Panc1 (cell line): Measurements from ENCODE around the gene ZMYM2. TPM values are rescaled to one million over a fixed set of nuclear protein-coding genes. Genes with fewer than 3 reads are reported as not detected.

Experiments
- ATAC-seq: fragments of 200-7000 bp; cut with Tn5 transposase; 2 replicates; pipeline ENCODE4 v1.9.1; 2020; ENCODE audit warnings: mild to moderate bottlenecking, moderate library complexity
- BruUV-seq: library from RNA; stranded (reverse); fragments of 400-500 nt; replicated peaks from 2 replicates; lab custom pipeline; 2021; lab: Mats Ljungman, UMichigan
- CTCF ChIA-PET: fragments of 300-600 bp; sonication (Branson Sonifier 250); formaldehyde crosslinking; loops from one replicate; lab custom pipeline; 2022; ENCODE audit warnings: antibody characterized with exemption; lab: Charles Lee
- POLR2A ChIA-PET: fragments of 300-600 bp; sonication (Branson Sonifier 250); formaldehyde crosslinking; loops from one replicate; lab custom pipeline; 2022; ENCODE audit warnings: antibody characterized with exemption; lab: Charles Lee
- DNase-seq: peaks from one replicate; pipeline ENCODE4 v3.0.0-alpha.2; 2010; ENCODE audit warnings: low read depth, low spot score
- H3K27ac ChIP-seq: 2 replicates; pipeline ENCODE4 v1.5.1; 2011; ENCODE audit warnings: mild to moderate bottlenecking, low read length, inconsistent platforms
- H3K27me3 ChIP-seq: fragments of 200-500 bp; sonication (Bioruptor generic); 2 replicates; pipeline ENCODE4 v1.6.0; 2014; ENCODE audit warnings: low read length, inconsistent platforms; ENCODE audit not compliant: control insufficient read depth, insufficient read depth
- H3K36me3 ChIP-seq: fragments of 200-500 bp; sonication (Bioruptor generic); 2 replicates; pipeline ENCODE4 v1.5.1; 2014; ENCODE audit warnings: inconsistent platforms, mild to moderate bottlenecking, low read length, moderate library complexity; ENCODE audit not compliant: control insufficient read depth, insufficient read depth
- H3K4me1 ChIP-seq: 2 replicates; pipeline ENCODE4 v1.5.1; 2011; ENCODE audit warnings: inconsistent platforms, mild to moderate bottlenecking, low read length, moderate library complexity; ENCODE audit not compliant: control insufficient read depth, insufficient read depth
- H3K4me3 ChIP-seq, 2 experiments: 2 replicates each; pipeline ENCODE4 v1.5.1; 2011 to 2012; ENCODE audit warnings: low read depth in 2 of 2, low read length in 2 of 2, mild to moderate bottlenecking in 2 of 2, inconsistent platforms in 1 of 2, moderate library complexity in 1 of 2
- H3K9me3 ChIP-seq: fragments of 200-500 bp; sonication (Bioruptor generic); 2 replicates; pipeline ENCODE4 v1.5.1; 2014; ENCODE audit warnings: low read depth, mild to moderate bottlenecking, inconsistent platforms, low read length, moderate library complexity; ENCODE audit not compliant: control insufficient read depth, insufficient read depth
- POLR2AphosphoS5 ChIP-seq: IDR thresholded peaks from 2 replicates; pipeline ENCODE4 v1.6.1; 2012; ENCODE audit warnings: mild to moderate bottlenecking, low read depth, low read length, moderate library complexity
- SIN3A ChIP-seq: IDR thresholded peaks from 2 replicates; pipeline ENCODE4 v1.6.1; 2012; ENCODE audit warnings: low read depth, mild to moderate bottlenecking, low read length, moderate library complexity, borderline replicate concordance; ENCODE audit not compliant: insufficient read depth
- TCF7L2 ChIP-seq: IDR thresholded peaks from 2 replicates; pipeline ENCODE4 v1.6.1; 2011; ENCODE audit warnings: mild to moderate bottlenecking, low read depth, low read length, inconsistent platforms
- in situ Hi-C: cut with HindIII; loops from 2 replicates; pipeline ENCODE4 v1.10.0; 2016; ENCODE audit warnings: low sequenced_read_pairs, low pct_unique_long_range_greater_than_20kb
- intact Hi-C: fragments of 100-400 bp; cut with micrococcal nuclease; formaldehyde crosslinking; loops from one replicate; pipeline ENCODE4 v1.10.0; 2022; ENCODE audit not compliant: unreplicated experiment
- total RNA-seq: library from RNA; stranded (reverse); gene quantifications from one replicate; pipeline ENCODE4 v1.2.1, GENCODE V29; 2021; ENCODE audit not compliant: unreplicated experiment
- TF ChIP-seq, protein P1 (sequence below), 2 experiments: IDR thresholded peaks; 2 replicates each; pipeline ENCODE4 v1.6.1; 2011 to 2012; ENCODE audit warnings: low read depth in 2 of 2, control low read depth in 1 of 2, low read length in 1 of 2, mild to moderate bottlenecking in 1 of 2, moderate library complexity in 1 of 2; ENCODE audit not compliant: insufficient read depth in 1 of 2
- TF ChIP-seq, protein P2 (sequence below): fragments of 450-650 bp; IDR thresholded peaks from 2 replicates; pipeline ENCODE4 v1.5.1; 2017; ENCODE audit warnings: mild to moderate bottlenecking

The ZMYM2 gene
- total RNA-seq, 1 experiment from 2014 or later = 64.3 TPM

DNA sequence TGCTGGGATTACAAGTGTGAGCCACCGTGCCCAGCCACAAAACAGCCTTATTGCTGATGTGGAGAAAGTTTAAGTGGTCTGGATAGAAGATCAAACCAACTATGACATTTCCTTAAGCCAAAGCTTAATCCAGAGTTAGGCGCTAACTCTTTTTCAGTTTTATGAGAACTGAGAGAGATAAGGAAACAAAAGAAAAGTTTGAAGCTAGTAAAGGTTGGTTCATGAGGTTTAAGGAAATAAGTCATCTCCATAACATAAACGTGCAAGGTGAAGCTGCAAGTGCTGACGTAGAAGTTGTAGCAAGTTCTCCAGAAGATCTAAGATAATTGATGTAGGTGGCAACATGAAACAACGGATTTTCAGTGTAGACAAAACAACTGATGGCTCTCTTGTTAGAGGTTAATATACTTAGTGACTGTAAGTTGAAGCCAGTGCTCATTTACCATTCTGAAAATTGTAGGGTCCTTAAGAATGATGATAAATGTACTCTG lies 41.6 kb downstream of the ZMYM2 start:
- DNase-seq (no peak), ATAC-seq (no peak)
- in situ Hi-C loops (no loop called here), intact Hi-C loops (no loop called here)
- CTCF ChIA-PET = no interaction called here
- TF ChIP-seq, protein P1, sequence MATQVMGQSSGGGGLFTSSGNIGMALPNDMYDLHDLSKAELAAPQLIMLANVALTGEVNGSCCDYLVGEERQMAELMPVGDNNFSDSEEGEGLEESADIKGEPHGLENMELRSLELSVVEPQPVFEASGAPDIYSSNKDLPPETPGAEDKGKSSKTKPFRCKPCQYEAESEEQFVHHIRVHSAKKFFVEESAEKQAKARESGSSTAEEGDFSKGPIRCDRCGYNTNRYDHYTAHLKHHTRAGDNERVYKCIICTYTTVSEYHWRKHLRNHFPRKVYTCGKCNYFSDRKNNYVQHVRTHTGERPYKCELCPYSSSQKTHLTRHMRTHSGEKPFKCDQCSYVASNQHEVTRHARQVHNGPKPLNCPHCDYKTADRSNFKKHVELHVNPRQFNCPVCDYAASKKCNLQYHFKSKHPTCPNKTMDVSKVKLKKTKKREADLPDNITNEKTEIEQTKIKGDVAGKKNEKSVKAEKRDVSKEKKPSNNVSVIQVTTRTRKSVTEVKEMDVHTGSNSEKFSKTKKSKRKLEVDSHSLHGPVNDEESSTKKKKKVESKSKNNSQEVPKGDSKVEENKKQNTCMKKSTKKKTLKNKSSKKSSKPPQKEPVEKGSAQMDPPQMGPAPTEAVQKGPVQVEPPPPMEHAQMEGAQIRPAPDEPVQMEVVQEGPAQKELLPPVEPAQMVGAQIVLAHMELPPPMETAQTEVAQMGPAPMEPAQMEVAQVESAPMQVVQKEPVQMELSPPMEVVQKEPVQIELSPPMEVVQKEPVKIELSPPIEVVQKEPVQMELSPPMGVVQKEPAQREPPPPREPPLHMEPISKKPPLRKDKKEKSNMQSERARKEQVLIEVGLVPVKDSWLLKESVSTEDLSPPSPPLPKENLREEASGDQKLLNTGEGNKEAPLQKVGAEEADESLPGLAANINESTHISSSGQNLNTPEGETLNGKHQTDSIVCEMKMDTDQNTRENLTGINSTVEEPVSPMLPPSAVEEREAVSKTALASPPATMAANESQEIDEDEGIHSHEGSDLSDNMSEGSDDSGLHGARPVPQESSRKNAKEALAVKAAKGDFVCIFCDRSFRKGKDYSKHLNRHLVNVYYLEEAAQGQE (IDR thresholded peaks at IDR 0.05; ENCODE audit: insufficient read depth in 1 of 2, low read depth in 2 of 2, low read length in 1 of 2) = no peak
- TF ChIP-seq TCF7L2 = no peak
- TF ChIP-seq POLR2AphosphoS5 = no peak
- TF ChIP-seq, protein P2, sequence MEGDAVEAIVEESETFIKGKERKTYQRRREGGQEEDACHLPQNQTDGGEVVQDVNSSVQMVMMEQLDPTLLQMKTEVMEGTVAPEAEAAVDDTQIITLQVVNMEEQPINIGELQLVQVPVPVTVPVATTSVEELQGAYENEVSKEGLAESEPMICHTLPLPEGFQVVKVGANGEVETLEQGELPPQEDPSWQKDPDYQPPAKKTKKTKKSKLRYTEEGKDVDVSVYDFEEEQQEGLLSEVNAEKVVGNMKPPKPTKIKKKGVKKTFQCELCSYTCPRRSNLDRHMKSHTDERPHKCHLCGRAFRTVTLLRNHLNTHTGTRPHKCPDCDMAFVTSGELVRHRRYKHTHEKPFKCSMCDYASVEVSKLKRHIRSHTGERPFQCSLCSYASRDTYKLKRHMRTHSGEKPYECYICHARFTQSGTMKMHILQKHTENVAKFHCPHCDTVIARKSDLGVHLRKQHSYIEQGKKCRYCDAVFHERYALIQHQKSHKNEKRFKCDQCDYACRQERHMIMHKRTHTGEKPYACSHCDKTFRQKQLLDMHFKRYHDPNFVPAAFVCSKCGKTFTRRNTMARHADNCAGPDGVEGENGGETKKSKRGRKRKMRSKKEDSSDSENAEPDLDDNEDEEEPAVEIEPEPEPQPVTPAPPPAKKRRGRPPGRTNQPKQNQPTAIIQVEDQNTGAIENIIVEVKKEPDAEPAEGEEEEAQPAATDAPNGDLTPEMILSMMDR = no peak
- no peak for TF ChIP-seq SIN3A
- Histone ChIP-seq H3K36me3 (peaks cover 15% of the 10 kb centered on the region), H3K27ac (no peak overlapping the region), H3K4me1 (no peaks in the 10 kb centered on the region; the same call in 1 of the 2 replicates), H3K27me3 (no peaks in the 10 kb centered on the region), H3K4me3 (no peak overlapping the region), H3K9me3 (no peaks in the 10 kb centered on the region)
- POLR2A ChIA-PET = no interaction called here
- BruUV-seq = no TSS peak

DNA sequence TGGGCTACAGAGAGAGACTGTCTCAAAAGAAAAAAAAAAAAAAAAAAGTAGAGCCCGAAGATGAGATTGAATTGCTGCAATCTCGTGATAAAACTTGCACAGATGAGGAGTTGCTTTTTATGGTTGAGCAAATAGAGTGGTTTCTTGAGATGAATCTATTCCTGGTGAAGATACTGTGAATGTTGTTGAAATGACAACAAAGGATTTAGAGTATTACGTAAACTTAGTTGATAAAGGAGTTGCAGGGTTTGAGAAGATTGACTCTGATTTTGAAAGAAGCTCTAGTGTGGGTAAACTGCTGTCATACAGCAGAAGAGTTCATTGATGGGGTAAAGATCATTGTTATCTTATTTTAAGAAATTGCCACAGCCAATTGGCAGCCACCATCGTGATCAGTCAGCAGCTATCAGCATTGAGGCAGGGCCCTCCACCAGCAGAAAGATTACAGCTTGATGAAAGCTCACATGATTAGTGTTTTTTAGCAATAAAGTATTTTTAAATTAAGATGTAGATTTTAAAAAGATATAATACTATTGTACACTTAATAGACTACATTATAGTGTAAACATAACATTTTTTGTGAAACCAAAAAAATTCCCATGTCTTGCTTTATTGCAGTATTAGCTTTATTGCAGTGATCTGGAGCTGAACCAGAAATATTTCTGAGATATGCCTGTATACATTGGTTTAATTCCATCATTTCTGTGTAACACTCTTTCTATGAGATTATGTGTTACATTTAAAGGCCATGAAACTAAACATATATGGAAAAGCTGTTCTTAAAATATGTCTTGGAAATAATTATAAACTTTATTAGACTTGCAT lies 43.1 kb downstream of the ZMYM2 start:
- H3K27me3 ChIP-seq = no peaks in the 10 kb centered on the region

More for the DNA sequence above, 43.1 kb downstream of the ZMYM2 start:
- no peaks in the 10 kb centered on the region for H3K9me3 ChIP-seq
- in situ Hi-C loops = no loop called here
- H3K4me1 ChIP-seq = no peaks in the 10 kb centered on the region; the same call in 1 of the 2 replicates
- CTCF ChIA-PET = no interaction called here
- intact Hi-C loops = no loop called here
- no peak for TF ChIP-seq SIN3A
- TF ChIP-seq, protein P2 = no peak
- TF ChIP-seq, protein P1 (IDR thresholded peaks at IDR 0.05; ENCODE audit: insufficient read depth in 1 of 2, low read depth in 2 of 2, low read length in 1 of 2) = no peak
- TF ChIP-seq TCF7L2 = no peak
- TF ChIP-seq POLR2AphosphoS5 = no peak
- no TSS peak for BruUV-seq
- POLR2A ChIA-PET = no interaction called here
- H3K36me3 ChIP-seq = peaks cover 29% of the 10 kb centered on the region
- no peak overlapping the region for H3K27ac ChIP-seq
- DNase-seq (no peak), ATAC-seq (no peak)
- H3K4me3 ChIP-seq = no peak overlapping the region
